MM.1S (cell line): Measurements from ENCODE around the gene RHBDD1.

Experiments used
- CTCF ChIP-seq: fragments of 300-600 bp; sonication (generic); IDR thresholded peaks from 2 replicates; pipeline ENCODE4 v1.5.1; 2016; ENCODE audit warnings: antibody characterized with exemption, low read length, mixed read lengths
- EZH2 ChIP-seq: fragments of 300-600 bp; sonication (generic); optimal IDR thresholded peaks from 2 replicates; pipeline ENCODE3; 2017; ENCODE audit warnings: low read depth, mild to moderate bottlenecking, antibody characterized with exemption, low read length, mixed read lengths
- EZH2phosphoT487 ChIP-seq: fragments of 300-600 bp; sonication (generic); IDR thresholded peaks from 2 replicates; pipeline ENCODE4 v1.6.1; 2018; ENCODE audit warnings: antibody characterized with exemption, low read length

- TF ChIP-seq EZH2 = no peak
- no peak for TF ChIP-seq CTCF
- no peak for TF ChIP-seq EZH2phosphoT487
These were observed 123.6 kb downstream of the RHBDD1 start for GRCh38 chr2:226959418-226959817.
